Neuronal stem cell (in vitro differentiated cells): Measurements from ENCODE around the gene CMSS1.

Experiments
- DNase-seq: peaks from one replicate; pipeline ENCODE4 v3.0.0-alpha.2; 2013; ENCODE audit warnings: low spot score
- H2AFZ ChIP-seq: one replicate; pipeline ENCODE4 v1.6.1; 2013; ENCODE audit warnings: mild to moderate bottlenecking, low read length, inconsistent platforms
- H2AK5ac ChIP-seq: 2 replicates; pipeline ENCODE4 v1.6.1; 2013; ENCODE audit warnings: low read depth, mild to moderate bottlenecking, inconsistent platforms, low read length, moderate library complexity, mixed read lengths
- H2BK120ac ChIP-seq: 2 replicates; pipeline ENCODE4 v1.6.1; 2013; ENCODE audit warnings: low read depth, mild to moderate bottlenecking, inconsistent platforms, low read length, moderate library complexity, mixed read lengths
- H2BK12ac ChIP-seq: one replicate; pipeline ENCODE4 v1.6.1; 2013; ENCODE audit warnings: low read length, inconsistent platforms
- H2BK15ac ChIP-seq: 2 replicates; pipeline ENCODE4 v1.6.1; 2013; ENCODE audit warnings: mild to moderate bottlenecking, low read length, inconsistent platforms, mixed read lengths
- H2BK5ac ChIP-seq: one replicate; pipeline ENCODE4 v1.6.1; 2013; ENCODE audit warnings: inconsistent platforms, mild to moderate bottlenecking, low read length, moderate library complexity
- H3K14ac ChIP-seq: one replicate; pipeline ENCODE4 v1.6.1; 2013; ENCODE audit warnings: low read length, inconsistent platforms
- H3K18ac ChIP-seq: 2 replicates; pipeline ENCODE4 v1.6.1; 2013; ENCODE audit warnings: low read length, inconsistent platforms
- H3K23ac ChIP-seq: 2 replicates; pipeline ENCODE4 v1.6.1; 2013; ENCODE audit warnings: low read depth, mild to moderate bottlenecking, mixed read lengths, low read length, inconsistent platforms; ENCODE audit not compliant: poor library complexity
- H3K27ac ChIP-seq: replicated peaks from 3 replicates; pipeline ENCODE4 v1.5.1; 2013; ENCODE audit warnings: low read length, inconsistent platforms
- H3K27me3 ChIP-seq, 3 experiments: 2 replicates each; pipeline ENCODE4 v1.6.1; 2013; ENCODE audit warnings: low read length in 3 of 3, mild to moderate bottlenecking in 2 of 3, inconsistent platforms in 1 of 3, low read depth in 1 of 3, mixed read lengths in 1 of 3, moderate library complexity in 1 of 3; ENCODE audit not compliant: control insufficient read depth in 3 of 3, insufficient read depth in 3 of 3
- H3K36me3 ChIP-seq, 2 donors: replicated peaks in 1 of 2; 2 replicates each; pipeline ENCODE4 v1.6.1; 2013; ENCODE audit warnings: low read length in 2 of 2; ENCODE audit not compliant: control insufficient read depth in 2 of 2, insufficient read depth in 2 of 2
- H3K4ac ChIP-seq: 2 replicates; pipeline ENCODE4 v1.6.1; 2013; ENCODE audit warnings: inconsistent platforms, mild to moderate bottlenecking, low read length, moderate library complexity
- H3K4me1 ChIP-seq, 2 donors: 1 replicate in 1 of 2; 2 replicates in 1 of 2; pipeline ENCODE4 v1.6.1; 2013; ENCODE audit warnings: low read length in 2 of 2, low read depth in 1 of 2; ENCODE audit not compliant: control insufficient read depth in 2 of 2, insufficient read depth in 1 of 2
- H3K4me2 ChIP-seq: one replicate; pipeline ENCODE4 v1.6.1; 2013; ENCODE audit warnings: mild to moderate bottlenecking, low read length, inconsistent platforms; ENCODE audit not compliant: insufficient read depth, poor library complexity, severe bottlenecking
- H3K4me3 ChIP-seq, 2 donors: 2 replicates each; pipeline ENCODE4 v1.5.1; 2013; ENCODE audit warnings: low read length in 2 of 2, mild to moderate bottlenecking in 2 of 2, inconsistent platforms in 1 of 2, moderate library complexity in 1 of 2
- H3K79me1 ChIP-seq: one replicate; pipeline ENCODE4 v1.6.1; 2013; ENCODE audit warnings: low read depth, mild to moderate bottlenecking, inconsistent platforms, low read length, moderate library complexity
- H3K9ac ChIP-seq: one replicate; pipeline ENCODE4 v1.6.1; 2013; ENCODE audit warnings: mild to moderate bottlenecking, low read depth, low read length, inconsistent platforms; ENCODE audit not compliant: poor library complexity
- H3K9me3 ChIP-seq, 2 donors: replicated peaks in 1 of 2; 2 replicates each; pipeline versions ENCODE3 to v1.6.1; 2013; ENCODE audit warnings: low read length in 2 of 2, mild to moderate bottlenecking in 2 of 2, inconsistent platforms in 1 of 2, low read depth in 1 of 2, mixed read lengths in 1 of 2, moderate library complexity in 1 of 2; ENCODE audit not compliant: control insufficient read depth in 2 of 2, insufficient read depth in 1 of 2
- H4K8ac ChIP-seq: one replicate; pipeline ENCODE4 v1.6.1; 2013; ENCODE audit warnings: low read depth, mild to moderate bottlenecking, inconsistent platforms, low read length, moderate library complexity
- H4K91ac ChIP-seq: one replicate; pipeline ENCODE4 v1.6.1; 2013; ENCODE audit warnings: low read length, low read depth, mild to moderate bottlenecking, inconsistent platforms; ENCODE audit not compliant: poor library complexity
- WGBS, 2 donors: extraction: QIAGEN DNeasy Blood & Tissue Kit; methylation state at CpG; one replicate each; pipeline ENCODE4 v1.1.7; 2013; ENCODE audit warnings: missing lambda C conversion rate in 2 of 2, mixed read lengths in 1 of 2; ENCODE audit not compliant: insufficient read length in 2 of 2, insufficient replicate concordance in 1 of 2; ENCODE audit errors: extremely low coverage in 2 of 2; 5-methylcytosine and 5-hydroxymethylcytosine counted together

The CMSS1 gene

GRCh38 chr3:99980606-99981005 lies 162.9 kb downstream of the CMSS1 start:
- H2BK120ac ChIP-seq: no peak overlapping the region
- DNase-seq: no peak
- H3K4ac ChIP-seq: no peak overlapping the region
- no CpG with 5 or more reads among the region's 3 CpGs for WGBS, 2 donors
- no peak overlapping the region for H2BK15ac ChIP-seq
- no peaks in the 10 kb centered on the region for H3K27me3 ChIP-seq
- H3K4me1 ChIP-seq: peaks cover 0 to 2% of the 10 kb centered on the region in 2 donors
- H3K36me3 ChIP-seq: no peaks in the 10 kb centered on the region
- no peak overlapping the region for H4K91ac ChIP-seq
- H2AK5ac ChIP-seq: no peak overlapping the region
- no peak overlapping the region for H3K23ac ChIP-seq
- H3K4me2 ChIP-seq: no peak overlapping the region
- H2BK12ac ChIP-seq: no peak overlapping the region
- no peak overlapping the region for H3K27ac ChIP-seq
- H3K14ac ChIP-seq: no peak overlapping the region
- H4K8ac ChIP-seq: no peak overlapping the region
- H2AFZ ChIP-seq: no peak overlapping the region
- H3K79me1 ChIP-seq: peaks cover 1% of the 10 kb centered on the region
- H2BK5ac ChIP-seq: no peak overlapping the region
- H3K18ac ChIP-seq: no peak overlapping the region
- no peak overlapping the region for H3K9ac ChIP-seq
- H3K9me3 ChIP-seq: peaks cover 0 to 8% of the 10 kb centered on the region in 2 donors
- H3K4me3 ChIP-seq: no peak overlapping the region

GRCh38 chr3:99981138-99981537 lies 163.5 kb downstream of the CMSS1 start:
- Histone ChIP-seq H2BK5ac (no peak overlapping the region), H3K27me3 (no peaks in the 10 kb centered on the region), H3K79me1 (peaks cover 1% of the 10 kb centered on the region), H3K23ac (no peak overlapping the region), H3K27ac (no peak overlapping the region), H3K18ac (no peak overlapping the region), H4K8ac (no peak overlapping the region), H2BK120ac (no peak overlapping the region), H4K91ac (no peak overlapping the region), H3K9me3 (peaks cover 0 to 8% of the 10 kb centered on the region in 2 donors), H2AFZ (no peak overlapping the region), H2BK12ac (no peak overlapping the region), H2BK15ac (no peak overlapping the region), H3K4me1 (peaks cover 0 to 2% of the 10 kb centered on the region in 2 donors), H3K4me3 (no peak overlapping the region), H3K4ac (no peak overlapping the region), H3K9ac (no peak overlapping the region), H3K4me2 (no peak overlapping the region), H3K36me3 (no peaks in the 10 kb centered on the region), H3K14ac (no peak overlapping the region), H2AK5ac (no peak overlapping the region)
- no peak for DNase-seq
- WGBS, 2 donors: no CpG with 5 or more reads among the region's 1 CpG

- H3K9ac ChIP-seq: no peak overlapping the region
- no peaks in the 10 kb centered on the region for H3K36me3 ChIP-seq
- no peak overlapping the region for H2AFZ ChIP-seq
- H3K27me3 ChIP-seq: no peaks in the 10 kb centered on the region
- H2BK15ac ChIP-seq: no peak overlapping the region
- H3K4ac ChIP-seq: no peak overlapping the region
- no peak overlapping the region for H3K23ac ChIP-seq
- H3K4me2 ChIP-seq: no peak overlapping the region
- H2BK12ac ChIP-seq: no peak overlapping the region
- no CpG with 5 or more reads among the region's 2 CpGs for WGBS, 2 donors
- no peak overlapping the region for H2BK5ac ChIP-seq
- H4K91ac ChIP-seq: no peak overlapping the region
- H3K4me1 ChIP-seq: peaks cover 0 to 2% of the 10 kb centered on the region in 2 donors
- no peak overlapping the region for H3K27ac ChIP-seq
- no peak overlapping the region for H3K18ac ChIP-seq
- H3K14ac ChIP-seq: no peak overlapping the region
- H2BK120ac ChIP-seq: no peak overlapping the region
- H3K79me1 ChIP-seq: peaks cover 1% of the 10 kb centered on the region
- no peak overlapping the region for H2AK5ac ChIP-seq
- no peak overlapping the region for H4K8ac ChIP-seq
- H3K4me3 ChIP-seq: no peak overlapping the region
- H3K9me3 ChIP-seq: peaks cover 0 to 8% of the 10 kb centered on the region in 2 donors
- no peak for DNase-seq
Measured at GRCh38 chr3:99982650-99983049, 165.0 kb downstream of the CMSS1 start.

- H3K27ac ChIP-seq: no peak overlapping the region
- no peak overlapping the region for H2BK15ac ChIP-seq
- no peaks in the 10 kb centered on the region for H3K36me3 ChIP-seq
- no peak overlapping the region for H2AFZ ChIP-seq
- H4K8ac ChIP-seq: no peak overlapping the region
- H3K79me1 ChIP-seq: peaks cover 1% of the 10 kb centered on the region
- DNase-seq: no peak
- H4K91ac ChIP-seq: no peak overlapping the region
- H3K4me3 ChIP-seq: no peak overlapping the region
- no peak overlapping the region for H3K4ac ChIP-seq
- H3K23ac ChIP-seq: no peak overlapping the region
- H3K27me3 ChIP-seq: no peaks in the 10 kb centered on the region
- H2BK5ac ChIP-seq: no peak overlapping the region
- no peaks in the 10 kb centered on the region for H3K9me3 ChIP-seq
- H2AK5ac ChIP-seq: no peak overlapping the region
- H3K9ac ChIP-seq: no peak overlapping the region
- H3K14ac ChIP-seq: no peak overlapping the region
- no peak overlapping the region for H2BK12ac ChIP-seq
- H3K4me1 ChIP-seq: peaks cover 0 to 2% of the 10 kb centered on the region in 2 donors
- no peak overlapping the region for H2BK120ac ChIP-seq
- H3K18ac ChIP-seq: no peak overlapping the region
- H3K4me2 ChIP-seq: no peak overlapping the region
Measured at GRCh38 chr3:99984139-99984538, 166.5 kb downstream of the CMSS1 start.
